SK-N-MC (cell line): ENCODE data around the gene DRG1.

Experiments used
- EZH2 ChIP-seq: fragments of 200-600 bp; sonication (generic); IDR thresholded peaks from one replicate; pipeline ENCODE4 v1.6.1; 2017; ENCODE audit warnings: antibody characterized with exemption
- FOXP2 ChIP-seq: optimal IDR thresholded peaks from 2 replicates; pipeline ENCODE3; 2011; ENCODE audit warnings: mild to moderate bottlenecking, moderate library complexity; ENCODE audit not compliant: insufficient read depth; ENCODE audit errors: extremely low read length, control extremely low read depth
- POLR2AphosphoS5 ChIP-seq: IDR thresholded peaks from 2 replicates; pipeline ENCODE4 v1.6.1; 2012; ENCODE audit warnings: mild to moderate bottlenecking, low read depth, low read length, borderline replicate concordance

DNA sequence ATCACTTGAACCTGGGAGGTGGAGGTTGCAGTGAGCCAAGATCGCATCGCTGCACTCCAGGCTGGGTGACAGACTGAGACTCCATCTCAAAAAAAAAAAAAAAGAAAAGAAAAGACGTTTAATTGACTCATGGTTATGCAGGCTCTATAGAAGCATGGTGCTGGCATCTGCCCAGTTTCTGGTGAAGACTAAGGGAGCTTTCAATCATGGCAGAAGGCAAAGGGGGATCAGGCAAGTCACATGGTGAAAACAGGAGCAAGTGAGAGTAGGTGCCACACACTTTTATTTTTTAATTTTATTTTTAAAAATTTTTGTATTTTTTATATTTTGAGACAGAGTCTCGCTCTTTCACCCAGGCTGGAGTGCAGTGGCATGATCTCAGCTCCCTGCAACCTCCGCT lies 44.9 kb upstream of the DRG1 start:
- TF ChIP-seq POLR2AphosphoS5 (no peak), EZH2 (no peak), FOXP2 (no peak)
